OCI-LY1 (cell line): Measurements from ENCODE around the gene ZHX3.

Experiments used
- CTCF ChIP-seq: fragments of 200-600 bp; sonication (generic), shearing (Covaris generic); IDR thresholded peaks from 2 replicates; pipeline ENCODE4 v1.5.1; 2017; ENCODE audit warnings: mild to moderate bottlenecking, antibody characterized with exemption, low read length, moderate library complexity, mixed read lengths
- EZH2 ChIP-seq: fragments of 200-600 bp; sonication (generic), shearing (Covaris generic); IDR thresholded peaks from 2 replicates; pipeline ENCODE4 v1.8.0; 2017; ENCODE audit warnings: borderline replicate concordance, mixed run types, mild to moderate bottlenecking, antibody characterized with exemption, low read length, moderate library complexity, mixed read lengths

GRCh38 chr20:41183831-41184230, 133.7 kb downstream of the ZHX3 start:
- TF ChIP-seq CTCF: no peak
- no peak for TF ChIP-seq EZH2
